ENCODE measurements around the gene TRIM44.
"Not testable (repeated sequence)": the region's sequence is repeated elsewhere in the genome, so short reads cannot be mapped to it uniquely, and the experiment has no call there.

TRIM44 gene

DNA sequence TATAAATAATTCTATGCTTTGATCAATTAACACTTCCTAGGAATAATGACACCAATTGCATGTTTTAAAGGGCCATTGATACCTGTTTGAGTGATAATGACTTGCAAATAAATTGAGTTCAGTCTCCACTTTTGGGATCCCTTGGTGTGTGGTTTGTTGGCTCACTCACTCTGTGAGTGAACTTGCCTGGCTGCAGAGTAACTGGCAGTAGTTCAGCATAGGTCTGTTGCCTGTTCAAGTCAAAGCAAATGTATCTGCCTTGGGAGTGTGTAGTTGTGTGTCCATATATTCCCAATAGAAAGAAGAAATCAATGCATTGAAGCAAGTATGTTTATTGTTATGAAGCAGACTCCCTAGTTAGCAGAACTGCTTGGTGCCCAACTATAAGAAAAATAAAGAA lies 49.3 kb downstream of the TRIM44 start:
- TF ChIP-seq, protein P1, sequence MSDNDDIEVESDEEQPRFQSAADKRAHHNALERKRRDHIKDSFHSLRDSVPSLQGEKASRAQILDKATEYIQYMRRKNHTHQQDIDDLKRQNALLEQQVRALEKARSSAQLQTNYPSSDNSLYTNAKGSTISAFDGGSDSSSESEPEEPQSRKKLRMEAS (IDR thresholded peaks at IDR 0.05; ENCODE audit: low read depth, low read length) = no peak
- no peak for TF ChIP-seq MYC (IDR thresholded peaks at IDR 0.05; ENCODE audit: low read depth, low read length)
- no peak for TF ChIP-seq POLR2A (IDR thresholded peaks at IDR 0.05; ENCODE audit: extremely low read depth, insufficient read length)
- TF ChIP-seq, protein P2, sequence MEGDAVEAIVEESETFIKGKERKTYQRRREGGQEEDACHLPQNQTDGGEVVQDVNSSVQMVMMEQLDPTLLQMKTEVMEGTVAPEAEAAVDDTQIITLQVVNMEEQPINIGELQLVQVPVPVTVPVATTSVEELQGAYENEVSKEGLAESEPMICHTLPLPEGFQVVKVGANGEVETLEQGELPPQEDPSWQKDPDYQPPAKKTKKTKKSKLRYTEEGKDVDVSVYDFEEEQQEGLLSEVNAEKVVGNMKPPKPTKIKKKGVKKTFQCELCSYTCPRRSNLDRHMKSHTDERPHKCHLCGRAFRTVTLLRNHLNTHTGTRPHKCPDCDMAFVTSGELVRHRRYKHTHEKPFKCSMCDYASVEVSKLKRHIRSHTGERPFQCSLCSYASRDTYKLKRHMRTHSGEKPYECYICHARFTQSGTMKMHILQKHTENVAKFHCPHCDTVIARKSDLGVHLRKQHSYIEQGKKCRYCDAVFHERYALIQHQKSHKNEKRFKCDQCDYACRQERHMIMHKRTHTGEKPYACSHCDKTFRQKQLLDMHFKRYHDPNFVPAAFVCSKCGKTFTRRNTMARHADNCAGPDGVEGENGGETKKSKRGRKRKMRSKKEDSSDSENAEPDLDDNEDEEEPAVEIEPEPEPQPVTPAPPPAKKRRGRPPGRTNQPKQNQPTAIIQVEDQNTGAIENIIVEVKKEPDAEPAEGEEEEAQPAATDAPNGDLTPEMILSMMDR (IDR thresholded peaks at IDR 0.05; ENCODE audit: low read depth, low read length) = no peak
- DNase-seq (ENCODE audit: low read depth) = no peak
- H3K4me3 ChIP-seq (ENCODE audit: low read depth, low read length) = no peak overlapping the region

- DNase-seq (ENCODE audit: low read depth) = no peak
- TF ChIP-seq MYC (IDR thresholded peaks at IDR 0.05; ENCODE audit: low read depth, low read length) (no peak), POLR2A (IDR thresholded peaks at IDR 0.05; ENCODE audit: extremely low read depth, insufficient read length) (no peak)
- TF ChIP-seq, protein P1 (IDR thresholded peaks at IDR 0.05; ENCODE audit: low read depth, low read length) = no peak
- TF ChIP-seq, protein P2 (IDR thresholded peaks at IDR 0.05; ENCODE audit: low read depth, low read length) = no peak
- no peak overlapping the region for H3K4me3 ChIP-seq (ENCODE audit: low read depth, low read length)
Measured at GRCh38 chr11:35712533-35712932, 50.0 kb downstream of the TRIM44 start.

DNA sequence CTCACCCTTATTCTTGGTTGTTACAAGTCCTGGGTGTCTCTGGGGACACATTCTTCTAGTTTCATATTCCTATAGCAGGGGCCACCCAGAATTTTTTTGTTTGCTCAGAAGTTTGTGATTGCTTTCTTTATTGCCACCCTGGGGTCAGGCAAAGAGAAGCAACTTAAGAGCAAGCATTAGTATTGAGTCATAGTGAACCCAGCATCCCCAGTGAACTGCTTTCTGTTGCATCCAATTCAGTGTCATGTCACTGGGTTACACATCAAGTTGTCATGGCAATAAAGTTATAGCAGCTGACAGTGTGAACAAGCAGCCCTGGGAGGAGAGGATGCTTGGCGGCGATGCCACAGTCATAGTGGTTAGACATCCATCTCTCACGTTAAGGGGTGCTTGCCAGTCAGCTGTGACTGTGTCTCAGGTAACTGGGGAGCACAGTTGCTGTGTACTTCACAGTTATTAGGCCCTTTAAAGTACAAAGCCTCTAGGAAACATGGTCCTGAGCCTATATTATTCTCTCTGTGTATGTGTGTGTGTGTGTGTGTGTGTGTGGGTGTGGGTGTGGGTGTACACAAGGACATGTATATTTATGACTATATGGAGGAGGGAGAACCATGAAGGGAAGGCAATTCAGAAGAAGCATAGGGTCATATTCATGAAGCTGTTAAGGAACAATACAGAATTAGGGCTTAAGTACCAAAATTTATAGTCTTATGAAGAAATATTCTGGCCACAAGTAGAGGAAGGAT lies 52.5 kb downstream of the TRIM44 start:
- H3K4me3 ChIP-seq (ENCODE audit: low read depth, low read length) = no peak overlapping the region
- TF ChIP-seq MYC (IDR thresholded peaks at IDR 0.05; ENCODE audit: low read depth, low read length) (no peak), POLR2A (IDR thresholded peaks at IDR 0.05; ENCODE audit: extremely low read depth, insufficient read length) (no peak)
- TF ChIP-seq, protein P2 (IDR thresholded peaks at IDR 0.05; ENCODE audit: low read depth, low read length) = no peak
- TF ChIP-seq, protein P1 (IDR thresholded peaks at IDR 0.05; ENCODE audit: low read depth, low read length) = no peak
- no peak for DNase-seq (ENCODE audit: low read depth)

- DNase-seq (ENCODE audit: low read depth); H3K4me3 ChIP-seq (ENCODE audit: low read depth, low read length): not testable (repeated sequence)
Measured at GRCh38 chr11:35715677-35716076, 53.1 kb downstream of the TRIM44 start.

DNA sequence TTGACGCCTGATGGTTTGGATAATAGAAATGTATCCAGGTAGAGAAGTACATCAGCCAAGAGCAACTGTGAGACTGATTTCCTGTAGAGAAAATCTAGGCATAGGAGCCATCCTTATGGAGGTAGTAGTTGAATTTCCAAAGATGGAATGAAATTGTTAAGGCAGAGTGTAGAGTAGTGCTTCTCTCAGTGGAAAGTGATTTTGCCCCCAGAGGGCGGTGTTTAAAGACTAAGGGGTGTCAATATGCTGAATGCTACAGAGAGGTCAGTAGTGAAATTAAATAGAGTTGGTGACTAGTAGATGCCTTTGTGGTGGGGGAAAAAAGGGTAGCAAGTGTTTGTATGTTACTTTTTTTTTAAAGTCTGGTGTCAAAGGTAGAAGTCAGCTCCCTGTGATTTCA lies 54.5 kb downstream of the TRIM44 start:
- no peak for DNase-seq (ENCODE audit: low read depth)
- no peak for TF ChIP-seq POLR2A (IDR thresholded peaks at IDR 0.05; ENCODE audit: extremely low read depth, insufficient read length)
- TF ChIP-seq, protein P2 (IDR thresholded peaks at IDR 0.05; ENCODE audit: low read depth, low read length) = no peak
- TF ChIP-seq, protein P1 (IDR thresholded peaks at IDR 0.05; ENCODE audit: low read depth, low read length) = no peak
- no peak for TF ChIP-seq MYC (IDR thresholded peaks at IDR 0.05; ENCODE audit: low read depth, low read length)
- no peak overlapping the region for H3K4me3 ChIP-seq (ENCODE audit: low read depth, low read length)

DNA sequence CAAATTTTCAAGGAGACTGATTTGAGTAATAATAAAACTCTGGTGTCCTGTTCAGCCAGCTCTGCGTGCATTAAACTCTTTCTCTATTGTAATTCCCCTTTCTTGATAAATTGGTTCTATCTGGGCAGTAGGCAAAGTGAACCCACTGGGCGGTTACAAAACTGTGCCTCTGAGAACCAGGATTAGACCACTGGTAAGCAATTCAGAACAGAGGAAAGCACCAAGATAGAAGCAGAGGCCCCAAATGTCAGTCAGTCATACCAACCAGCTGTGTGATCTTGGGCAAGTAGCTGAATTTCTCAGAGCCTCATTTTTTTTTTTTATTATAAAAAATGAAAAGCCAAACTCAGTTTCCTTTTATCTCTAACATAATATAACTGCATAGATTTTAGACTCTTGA lies 54.9 kb downstream of the TRIM44 start:
- DNase-seq (ENCODE audit: low read depth) = no peak
- TF ChIP-seq, protein P1 (IDR thresholded peaks at IDR 0.05; ENCODE audit: low read depth, low read length) = no peak
- no peak for TF ChIP-seq MYC (IDR thresholded peaks at IDR 0.05; ENCODE audit: low read depth, low read length)
- TF ChIP-seq, protein P2 (IDR thresholded peaks at IDR 0.05; ENCODE audit: low read depth, low read length) = no peak
- TF ChIP-seq POLR2A (IDR thresholded peaks at IDR 0.05; ENCODE audit: extremely low read depth, insufficient read length) = no peak
- no peak overlapping the region for H3K4me3 ChIP-seq (ENCODE audit: low read depth, low read length)
